HCT116 (cell line): ENCODE results near the gene DOCK4. TPM values are rescaled to one million over a fixed set of nuclear protein-coding genes. Genes with fewer than 3 reads are reported as not detected.

Source experiments
- ATAC-seq: fragments of 200-7000 bp; cut with Tn5 transposase; 2 replicates; pipeline ENCODE4 v1.9.1; 2020; ENCODE audit warnings: mild to moderate bottlenecking, moderate library complexity
- BruUV-seq: library from RNA; stranded (reverse); fragments of 400-500 nt; replicated peaks from 2 replicates; lab custom pipeline; 2021; lab: Mats Ljungman, UMichigan
- CTCF ChIA-PET: fragments of 300-600 bp; sonication (Branson Sonifier 250); formaldehyde crosslinking; loops from one replicate; lab custom pipeline; 2021; ENCODE audit warnings: antibody characterized with exemption; lab: Charles Lee
- POLR2A ChIA-PET: fragments of 300-600, 350-600 bp; sonication (Branson Sonifier 250); formaldehyde crosslinking; loops from one replicate; lab custom pipeline; 2021; ENCODE audit warnings: antibody characterized with exemption; lab: Charles Lee
- RAD21 ChIA-PET, 2 experiments: fragments of 300-600 bp; sonication (Branson Sonifier 250); formaldehyde crosslinking; loops; one replicate each; lab custom pipeline; 2023; ENCODE audit warnings: low total read pairs in 2 of 2; ENCODE audit not compliant: uncharacterized antibody in 2 of 2, unreplicated experiment in 2 of 2, low non-redundant PET in 1 of 2; lab: Charles Lee
- DNase-seq: peaks from one replicate; pipeline ENCODE4 v3.0.0-alpha.2; 2010; ENCODE audit warnings: low read depth, low spot score
- H2AFZ ChIP-seq: fragments of 200-600 bp; shearing (Covaris generic), sonication (generic); 2 replicates; pipeline ENCODE4 v1.6.1; 2017; ENCODE audit warnings: low read depth, mixed run types, mixed read lengths, antibody characterized with exemption, low read length; ENCODE audit not compliant: poor library complexity, severe bottlenecking
- H3K27ac ChIP-seq: 2 replicates; pipeline ENCODE4 v1.5.1; 2012; ENCODE audit warnings: low read depth, low read length
- H3K27me3 ChIP-seq: fragments of 200-600 bp; sonication (generic); 2 replicates; pipeline ENCODE4 v1.6.1; 2016; ENCODE audit warnings: mixed run types, low read length, mixed read lengths; ENCODE audit not compliant: insufficient read depth
- H3K36me3 ChIP-seq, 2 experiments: fragments of 200-500 bp in 1 of 2; fragments of 200-600 bp in 1 of 2; sonication (Bioruptor generic) in 1 of 2; sonication (generic) in 1 of 2; 2 replicates each; pipeline versions ENCODE4 v1.5.1 to v1.6.1; 2014 to 2016; ENCODE audit warnings: low read length in 2 of 2, inconsistent platforms in 1 of 2, mixed read lengths in 1 of 2, mixed run types in 1 of 2; ENCODE audit not compliant: insufficient read depth in 2 of 2, control insufficient read depth in 1 of 2
- H3K4me1 ChIP-seq, 2 experiments: fragments of 200-600 bp in 1 of 2; sonication (generic) in 1 of 2; 2 replicates each; pipeline versions ENCODE4 v1.5.1 to v1.6.1; 2012 to 2017; ENCODE audit warnings: low read length in 2 of 2, inconsistent platforms in 1 of 2, mild to moderate bottlenecking in 1 of 2, mixed read lengths in 1 of 2, mixed run types in 1 of 2, moderate library complexity in 1 of 2; ENCODE audit not compliant: insufficient read depth in 2 of 2, control insufficient read depth in 1 of 2
- H3K4me2 ChIP-seq: fragments of 200-600 bp; sonication (generic); 2 replicates; pipeline ENCODE4 v1.6.1; 2017; ENCODE audit warnings: mixed run types, low read length, mixed read lengths
- H3K4me3 ChIP-seq, 2 experiments: fragments of 200-600 bp in 1 of 2; sonication (generic) in 1 of 2; replicated peaks in 1 of 2; 2 replicates each; pipeline ENCODE4 v1.5.1; 2011 to 2016; ENCODE audit warnings: low read length in 2 of 2, control low read depth in 1 of 2, low read depth in 1 of 2, mild to moderate bottlenecking in 1 of 2, mixed read lengths in 1 of 2, mixed run types in 1 of 2
- H3K79me2 ChIP-seq: fragments of 200-600 bp; sonication (generic); 2 replicates; pipeline ENCODE4 v1.6.1; 2017; ENCODE audit warnings: mild to moderate bottlenecking, mixed run types, low read length, moderate library complexity, mixed read lengths; ENCODE audit not compliant: insufficient read depth
- H3K9ac ChIP-seq: fragments of 200-600 bp; sonication (generic); 2 replicates; pipeline ENCODE4 v1.6.1; 2016; ENCODE audit warnings: low read length, mixed read lengths
- H3K9me2 ChIP-seq: fragments of 200-600 bp; sonication (generic), shearing (Covaris generic); 2 replicates; pipeline ENCODE4 v1.6.1; 2017; ENCODE audit warnings: mixed run types, mild to moderate bottlenecking, moderate library complexity; ENCODE audit not compliant: insufficient read depth
- H3K9me3 ChIP-seq, 2 experiments: fragments of 200-500 bp in 1 of 2; fragments of 200-600 bp in 1 of 2; sonication (Bioruptor generic) in 1 of 2; sonication (generic) in 1 of 2; 2 replicates each; pipeline ENCODE4 v1.6.1; 2014 to 2017; ENCODE audit warnings: low read length in 2 of 2, mixed read lengths in 2 of 2, inconsistent platforms in 1 of 2, low read depth in 1 of 2, mild to moderate bottlenecking in 1 of 2, mixed run types in 1 of 2, moderate library complexity in 1 of 2; ENCODE audit not compliant: control insufficient read depth in 1 of 2, insufficient read depth in 1 of 2
- H4K20me1 ChIP-seq: fragments of 200-600 bp; sonication (generic), shearing (Covaris generic); 2 replicates; pipeline ENCODE4 v1.6.1; 2017; ENCODE audit warnings: mixed run types, mild to moderate bottlenecking, moderate library complexity; ENCODE audit not compliant: insufficient read depth
- CBX3 ChIP-seq: IDR thresholded peaks from 2 replicates; pipeline ENCODE4 v1.6.1; 2012; ENCODE audit warnings: low read depth
- CEBPB ChIP-seq: IDR thresholded peaks from 2 replicates; pipeline ENCODE4 v1.6.1; 2012; ENCODE audit warnings: low read depth
- EGR1 ChIP-seq: IDR thresholded peaks from 2 replicates; pipeline ENCODE4 v1.6.1; 2012; ENCODE audit warnings: low read depth
- FOSL1 ChIP-seq: IDR thresholded peaks from 2 replicates; pipeline ENCODE4 v1.6.1; 2012; ENCODE audit warnings: low read depth
- JUND ChIP-seq: IDR thresholded peaks from 2 replicates; pipeline ENCODE4 v1.6.1; 2012
- MAX ChIP-seq: IDR thresholded peaks from 2 replicates; pipeline ENCODE4 v1.6.1; 2012
- RAD21 ChIP-seq: IDR thresholded peaks from 2 replicates; pipeline ENCODE4 v1.6.1; 2012; ENCODE audit warnings: low read depth, mild to moderate bottlenecking
- SIN3A ChIP-seq: IDR thresholded peaks from 2 replicates; pipeline ENCODE4 v1.6.1; 2012; ENCODE audit warnings: low read depth
- TCF7L2 ChIP-seq: IDR thresholded peaks from 2 replicates; pipeline ENCODE4 v1.7.0; 2011; ENCODE audit warnings: borderline replicate concordance, inconsistent platforms; ENCODE audit not compliant: insufficient read depth, insufficient read length; ENCODE audit errors: extremely low read depth
- ZNF274 ChIP-seq: fragments of 200-500 bp; sonication (Bioruptor generic); IDR thresholded peaks from 2 replicates; pipeline ENCODE4 v1.6.1; 2014; ENCODE audit warnings: mild to moderate bottlenecking, low read depth, low read length, inconsistent platforms
- intact Hi-C: fragments of 100-400 bp; cut with micrococcal nuclease; formaldehyde crosslinking; loops from 2 replicates; pipeline ENCODE4 v1.10.0; 2022
- total RNA-seq: library from RNA; stranded (reverse); gene quantifications from one replicate; pipeline ENCODE4 v1.2.1, GENCODE V29; 2021; ENCODE audit not compliant: unreplicated experiment

DOCK4 gene
- total RNA-seq, 1 experiment from 2014 or later, result 2.2 TPM

GRCh38 chr7:112101201-112101846 is 104.9 kb downstream of the DOCK4 start:
- ChIA-PET POLR2A (no interaction called here), CTCF (no interaction called here), RAD21 (no interaction called here)
- no peak overlapping the region for H3K4me3 ChIP-seq
- H4K20me1 ChIP-seq, result no peaks in the 10 kb centered on the region
- H3K9me3 ChIP-seq, result no peaks in the 10 kb centered on the region
- ATAC-seq (no peak), DNase-seq (no peak)
- H3K4me2 ChIP-seq, result no peak overlapping the region
- H3K4me1 ChIP-seq, result no peaks in the 10 kb centered on the region
- H3K36me3 ChIP-seq, result no peaks in the 10 kb centered on the region
- intact Hi-C loops, result no loop called here
- no TSS peak for BruUV-seq
- H2AFZ ChIP-seq, result no peak overlapping the region
- H3K79me2 ChIP-seq, result no peaks in the 10 kb centered on the region
- H3K9me2 ChIP-seq, result no peaks in the 10 kb centered on the region
- no peaks in the 10 kb centered on the region for H3K27me3 ChIP-seq
- no peak for TF ChIP-seq MAX
- TF ChIP-seq CEBPB, result no peak
- no peak for TF ChIP-seq TCF7L2
- TF ChIP-seq ZNF274, result no peak
- TF ChIP-seq FOSL1, result no peak
- no peak for TF ChIP-seq CBX3
- TF ChIP-seq EGR1, result no peak
- TF ChIP-seq JUND, result no peak
- no peak overlapping the region for H3K27ac ChIP-seq
- H3K9ac ChIP-seq, result no peak overlapping the region

- H3K4me3 ChIP-seq, result no peak overlapping the region
- H3K4me2 ChIP-seq, result no peak overlapping the region
- no peak overlapping the region for H3K27ac ChIP-seq
- H3K79me2 ChIP-seq, result no peaks in the 10 kb centered on the region
- H3K9ac ChIP-seq, result no peak overlapping the region
- H3K9me2 ChIP-seq, result no peaks in the 10 kb centered on the region
- TF ChIP-seq FOSL1 (no peak), SIN3A (no peak), RAD21 (no peak)
- TF ChIP-seq, all 23 proteins: peak for 0
- ChIA-PET POLR2A (no interaction called here), CTCF (interaction anchor here (0.6 kb wide), 1 partner anchor 400 kb away, joined by 3 read pairs; no protein-coding TSS in a partner anchor), RAD21 (no interaction called here)
- Histone ChIP-seq H4K20me1 (no peaks in the 10 kb centered on the region), H3K4me1 (no peaks in the 10 kb centered on the region), H3K27me3 (no peaks in the 10 kb centered on the region), H3K9me3 (no peaks in the 10 kb centered on the region), H2AFZ (no peak overlapping the region), H3K36me3 (no peaks in the 10 kb centered on the region)
- DNase-seq, result no peak
- BruUV-seq, result no TSS peak
- intact Hi-C loops, result no loop called here
- ATAC-seq, result no peak
Measured at GRCh38 chr7:112097524-112097923, 108.7 kb downstream of the DOCK4 start.
